Activated CD8-positive, alpha-beta memory T cell treated with anti-CD3 and anti-CD28 coated beads for 36 hours (primary cell): ENCODE measurements around the gene HTRA2. TPM values are rescaled to one million over a fixed set of nuclear protein-coding genes. Genes with fewer than 3 reads are reported as not detected.

Experiments used
- CTCF ChIA-PET: fragments of 350-600 bp; sonication (Branson Sonifier 250); formaldehyde crosslinking; loops from one replicate; lab custom pipeline; 2021; ENCODE audit warnings: antibody characterized with exemption; lab: Charles Lee
- POLR2A ChIA-PET: fragments of 350-600 bp; sonication (Branson Sonifier 250); formaldehyde crosslinking; loops from one replicate; lab custom pipeline; 2021; ENCODE audit warnings: antibody characterized with exemption; lab: Charles Lee
- total RNA-seq, 2 experiments: library from RNA; stranded (reverse); gene quantifications; one replicate each; pipeline ENCODE4 v1.2.3, GENCODE V29; 2021

HTRA2 gene
- total RNA-seq, 2 experiments from 2014 or later: 77.0 to 79.0 TPM

- ChIA-PET CTCF (interaction anchor here (0.7 to 1.4 kb wide), 3 partner anchors 8 to 84 kb away, joined by 3 to 5 read pairs (median 3); partner anchors contain the start of genes CCDC142 and TTC31), POLR2A (interaction anchor here (0.6 kb wide), 1 partner anchor 28 kb away, joined by 3 read pairs; no protein-coding TSS in a partner anchor)
These were observed 36.5 kb downstream of the HTRA2 start for GRCh38 chr2:74566076-74566753.

GRCh38 chr2:74566754-74567085, 37.0 kb downstream of the HTRA2 start:
- CTCF ChIA-PET: interaction anchor here (0.9 to 1.4 kb wide), 3 partner anchors 8 to 84 kb away, joined by 3 to 5 read pairs (median 3); partner anchors contain the start of genes CCDC142 and TTC31

DNA sequence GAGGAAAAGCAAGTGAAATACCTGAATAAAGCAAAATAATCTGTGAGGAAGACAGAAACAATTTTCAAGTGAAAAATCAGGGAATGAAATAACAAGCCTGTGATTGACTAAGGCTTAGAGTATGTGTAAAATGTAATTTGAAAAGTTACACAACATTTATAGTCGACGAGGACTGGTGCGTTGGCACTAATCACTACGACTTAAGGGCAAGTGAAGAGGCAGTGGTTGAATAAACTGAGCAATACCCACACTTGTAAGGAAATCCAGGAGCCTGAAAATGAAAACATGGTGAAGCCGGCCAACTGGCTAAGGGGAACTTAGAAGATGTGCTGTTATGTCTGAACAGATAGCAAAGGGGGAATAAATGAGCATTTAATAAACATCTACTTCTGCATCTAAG, 38.1 kb downstream of the HTRA2 start:
- CTCF ChIA-PET: interaction anchor here (1.0 kb wide), 1 partner anchor 20 kb away, joined by 3 read pairs; no protein-coding TSS in a partner anchor
- POLR2A ChIA-PET: interaction anchor here (1.6 kb wide), 1 partner anchor 14 kb away, joined by 5 read pairs; the partner anchor contains the start of gene LOXL3

More at GRCh38 chr2:74566754-74567085, 37.0 kb downstream of the HTRA2 start:
- POLR2A ChIA-PET: interaction anchor here (0.6 kb wide), 1 partner anchor 29 kb away, joined by 3 read pairs; no protein-coding TSS in a partner anchor

GRCh38 chr2:74569686-74570085, 40.0 kb downstream of the HTRA2 start:
- CTCF ChIA-PET: no interaction called here
- POLR2A ChIA-PET: interaction anchor here (1.2 kb wide), 1 partner anchor 15 kb away, joined by 3 read pairs; no protein-coding TSS in a partner anchor

DNA sequence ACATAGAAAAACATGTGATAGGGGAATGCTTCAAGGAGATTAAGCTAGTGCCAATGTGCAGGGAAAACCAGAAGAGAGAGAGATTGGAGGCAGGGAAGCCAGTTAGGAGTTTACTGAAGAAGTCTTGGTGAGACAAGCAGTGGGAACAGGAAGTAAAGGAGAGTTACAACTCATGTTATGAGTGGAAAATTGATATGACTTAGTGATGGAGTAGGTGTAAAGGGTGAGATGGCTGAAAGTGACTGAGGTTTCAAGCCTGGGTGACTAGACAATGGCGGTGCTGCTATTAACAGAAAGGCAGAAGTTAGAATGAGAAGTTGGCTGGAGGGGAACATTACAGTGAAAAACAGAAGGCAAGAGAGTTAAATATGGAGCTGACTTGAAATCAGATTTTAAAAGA, 41.3 kb downstream of the HTRA2 start:
- CTCF ChIA-PET: interaction anchor here (0.7 to 1.3 kb wide), 2 partner anchors 14 to 88 kb away, joined by 3 to 4 read pairs; partner anchors contain the start of genes CCDC142 and TTC31
- POLR2A ChIA-PET: interaction anchor here (0.7 kb wide), 1 partner anchor 20 kb away, joined by 3 read pairs; no protein-coding TSS in a partner anchor

DNA sequence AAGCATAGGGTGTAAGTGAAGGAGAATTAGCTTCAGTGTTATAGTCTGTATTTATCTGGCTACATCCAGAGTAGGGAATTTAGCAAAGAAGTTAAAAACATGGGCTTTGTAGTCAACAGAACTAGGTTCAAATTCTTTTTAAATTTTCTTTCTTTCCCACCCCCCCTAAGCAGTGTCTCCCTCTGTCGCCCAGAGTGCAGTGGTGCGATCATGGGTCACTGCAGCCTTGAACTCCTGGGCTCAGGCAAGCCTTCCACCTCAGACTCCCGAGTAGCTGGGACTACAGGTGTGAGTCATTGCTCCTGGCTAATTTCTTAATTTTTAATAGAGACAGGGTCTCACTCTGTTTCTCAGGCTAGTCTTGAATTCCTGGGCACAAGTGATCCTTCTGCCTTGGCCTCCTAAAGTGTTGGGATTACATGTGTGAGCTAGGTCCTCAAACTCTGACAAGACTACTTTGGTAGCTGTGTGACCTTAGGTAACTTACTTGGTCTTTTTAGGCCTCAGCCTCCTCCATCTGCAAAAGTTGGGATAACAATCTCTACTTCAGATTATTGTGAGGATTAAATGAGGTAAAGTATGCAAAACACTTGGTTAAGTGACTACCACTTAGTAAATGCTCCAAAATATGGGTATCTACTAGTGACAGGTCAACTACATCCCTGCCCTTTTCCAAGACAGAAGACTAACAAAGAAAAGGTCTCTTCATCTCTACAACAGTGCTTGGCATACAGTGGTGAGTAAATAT, 42.6 kb downstream of the HTRA2 start:
- CTCF ChIA-PET: interaction anchor here (0.7 kb wide), 1 partner anchor 12 kb away, joined by 3 read pairs; no protein-coding TSS in a partner anchor
- POLR2A ChIA-PET: no interaction called here

DNA sequence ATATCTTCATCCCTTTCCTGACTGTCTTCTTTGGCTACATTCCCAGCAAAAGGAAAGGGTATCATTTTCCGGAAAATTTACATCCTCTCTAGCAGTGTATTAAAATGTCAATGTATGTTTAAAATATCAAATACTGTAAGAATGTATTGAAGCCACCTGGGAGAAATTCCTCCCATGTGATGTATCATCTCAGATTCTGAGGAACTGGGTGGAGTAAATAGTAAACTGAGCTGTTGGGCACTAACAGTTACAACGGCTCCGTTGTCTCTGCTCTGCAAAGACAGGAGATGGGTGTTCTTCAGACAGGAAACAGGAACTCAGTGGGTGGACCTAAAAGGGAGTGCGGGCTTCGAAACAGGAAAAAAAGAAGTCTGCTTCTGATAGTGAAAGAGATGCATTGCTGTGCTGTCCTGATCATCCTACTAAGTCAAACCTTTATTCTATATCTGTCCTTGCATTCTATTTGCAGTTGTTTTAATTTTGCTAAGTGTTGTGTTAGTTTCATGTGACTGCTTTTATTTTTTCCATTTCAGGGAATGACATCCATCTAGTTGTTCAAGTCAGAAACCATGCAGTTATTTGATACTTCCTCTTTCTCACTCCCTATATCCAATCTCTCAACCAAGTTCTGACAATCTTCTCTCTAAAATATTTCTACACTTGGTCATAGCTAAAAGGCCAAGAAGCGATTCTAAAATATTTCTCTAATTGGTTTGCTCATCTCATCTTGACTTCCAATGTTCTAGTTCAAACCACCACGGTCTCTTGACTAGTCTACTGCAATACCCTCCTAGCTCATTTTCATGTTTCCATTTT, 44.2 kb downstream of the HTRA2 start:
- ChIA-PET CTCF (interaction anchor here (1.1 to 2.9 kb wide), 3 partner anchors 15 to 91 kb away, joined by 3 to 6 read pairs (median 3); partner anchors contain the start of genes AUP1, CCDC142, HTRA2 and TTC31), POLR2A (no interaction called here)

- ChIA-PET POLR2A (interaction anchor here (0.7 kb wide), 1 partner anchor 46 kb away, joined by 3 read pairs; no protein-coding TSS in a partner anchor), CTCF (interaction anchor here (0.6 to 2.9 kb wide), 4 partner anchors 9 to 93 kb away, joined by 3 to 6 read pairs (median 3); partner anchors contain the start of genes CCDC142, LBX2 and TTC31)
These were observed 45.6 kb downstream of the HTRA2 start for GRCh38 chr2:74575320-74575719.

- CTCF ChIA-PET: interaction anchor here (2.9 kb wide), 1 partner anchor 13 kb away, joined by 6 read pairs; no protein-coding TSS in a partner anchor
- POLR2A ChIA-PET: no interaction called here
These were observed 46.6 kb downstream of the HTRA2 start for GRCh38 chr2:74576211-74576862.

DNA sequence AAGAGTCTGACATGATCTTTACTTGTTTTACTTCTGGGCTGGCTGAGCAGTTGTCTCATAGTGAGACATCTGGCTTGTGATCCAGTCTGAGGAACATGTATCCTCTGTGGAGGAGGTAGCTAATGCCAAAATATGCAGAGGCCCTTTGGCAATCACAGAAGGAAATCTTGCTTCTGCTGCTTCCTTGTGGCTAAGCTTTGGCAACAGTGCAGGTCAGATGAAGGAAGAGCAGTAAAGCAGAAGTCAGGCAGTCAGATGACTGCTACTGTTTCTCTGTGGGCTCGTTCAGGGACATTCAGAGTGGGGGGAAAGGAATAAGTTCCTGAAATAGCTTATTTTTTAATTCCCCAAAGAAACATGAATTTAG, 47.1 kb downstream of the HTRA2 start:
- CTCF ChIA-PET: interaction anchor here (0.8 kb wide), 1 partner anchor 51 kb away, joined by 3 read pairs; the partner anchor contains the start of gene DQX1
- POLR2A ChIA-PET: no interaction called here

- ChIA-PET POLR2A (no interaction called here), CTCF (interaction anchor here (0.8 kb wide), 1 partner anchor 51 kb away, joined by 3 read pairs; the partner anchor contains the start of gene DQX1)
These were observed 47.7 kb downstream of the HTRA2 start for GRCh38 chr2:74577448-74577847.

GRCh38 chr2:74578408-74578807, 48.7 kb downstream of the HTRA2 start:
- ChIA-PET CTCF (no interaction called here), POLR2A (no interaction called here)

GRCh38 chr2:74581463-74581862, 51.7 kb downstream of the HTRA2 start:
- CTCF ChIA-PET: interaction anchor here (1.3 kb wide), 1 partner anchor 99 kb away, joined by 3 read pairs; the partner anchor contains the start of genes CCDC142 and TTC31
- POLR2A ChIA-PET: no interaction called here

GRCh38 chr2:74582184-74582583, 52.5 kb downstream of the HTRA2 start:
- CTCF ChIA-PET: no interaction called here
- POLR2A ChIA-PET: no interaction called here
